ENCODE measurements around the gene ISCA1.

GRCh38 chr9:86282979-86283535 is 719 bp upstream of the ISCA1 start:
- TF ChIP-seq, protein P1, sequence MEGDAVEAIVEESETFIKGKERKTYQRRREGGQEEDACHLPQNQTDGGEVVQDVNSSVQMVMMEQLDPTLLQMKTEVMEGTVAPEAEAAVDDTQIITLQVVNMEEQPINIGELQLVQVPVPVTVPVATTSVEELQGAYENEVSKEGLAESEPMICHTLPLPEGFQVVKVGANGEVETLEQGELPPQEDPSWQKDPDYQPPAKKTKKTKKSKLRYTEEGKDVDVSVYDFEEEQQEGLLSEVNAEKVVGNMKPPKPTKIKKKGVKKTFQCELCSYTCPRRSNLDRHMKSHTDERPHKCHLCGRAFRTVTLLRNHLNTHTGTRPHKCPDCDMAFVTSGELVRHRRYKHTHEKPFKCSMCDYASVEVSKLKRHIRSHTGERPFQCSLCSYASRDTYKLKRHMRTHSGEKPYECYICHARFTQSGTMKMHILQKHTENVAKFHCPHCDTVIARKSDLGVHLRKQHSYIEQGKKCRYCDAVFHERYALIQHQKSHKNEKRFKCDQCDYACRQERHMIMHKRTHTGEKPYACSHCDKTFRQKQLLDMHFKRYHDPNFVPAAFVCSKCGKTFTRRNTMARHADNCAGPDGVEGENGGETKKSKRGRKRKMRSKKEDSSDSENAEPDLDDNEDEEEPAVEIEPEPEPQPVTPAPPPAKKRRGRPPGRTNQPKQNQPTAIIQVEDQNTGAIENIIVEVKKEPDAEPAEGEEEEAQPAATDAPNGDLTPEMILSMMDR (IDR thresholded peaks at IDR 0.05) = no peak
- TF ChIP-seq EP300 (IDR thresholded peaks at IDR 0.05) (no peak), POLR2A (IDR thresholded peaks at IDR 0.05) (no peak), POLR2AphosphoS5 (IDR thresholded peaks at IDR 0.05) (no peak)

Measured in upper lobe of left lung (tissue), 4 donors.